ENCODE results near the gene PRKAR1B. TPM values are rescaled to one million over a fixed set of nuclear protein-coding genes. Genes with fewer than 3 reads are reported as not detected.

The PRKAR1B gene
- total RNA-seq, 1 donor from 2014 or later = 81.9 TPM

DNA sequence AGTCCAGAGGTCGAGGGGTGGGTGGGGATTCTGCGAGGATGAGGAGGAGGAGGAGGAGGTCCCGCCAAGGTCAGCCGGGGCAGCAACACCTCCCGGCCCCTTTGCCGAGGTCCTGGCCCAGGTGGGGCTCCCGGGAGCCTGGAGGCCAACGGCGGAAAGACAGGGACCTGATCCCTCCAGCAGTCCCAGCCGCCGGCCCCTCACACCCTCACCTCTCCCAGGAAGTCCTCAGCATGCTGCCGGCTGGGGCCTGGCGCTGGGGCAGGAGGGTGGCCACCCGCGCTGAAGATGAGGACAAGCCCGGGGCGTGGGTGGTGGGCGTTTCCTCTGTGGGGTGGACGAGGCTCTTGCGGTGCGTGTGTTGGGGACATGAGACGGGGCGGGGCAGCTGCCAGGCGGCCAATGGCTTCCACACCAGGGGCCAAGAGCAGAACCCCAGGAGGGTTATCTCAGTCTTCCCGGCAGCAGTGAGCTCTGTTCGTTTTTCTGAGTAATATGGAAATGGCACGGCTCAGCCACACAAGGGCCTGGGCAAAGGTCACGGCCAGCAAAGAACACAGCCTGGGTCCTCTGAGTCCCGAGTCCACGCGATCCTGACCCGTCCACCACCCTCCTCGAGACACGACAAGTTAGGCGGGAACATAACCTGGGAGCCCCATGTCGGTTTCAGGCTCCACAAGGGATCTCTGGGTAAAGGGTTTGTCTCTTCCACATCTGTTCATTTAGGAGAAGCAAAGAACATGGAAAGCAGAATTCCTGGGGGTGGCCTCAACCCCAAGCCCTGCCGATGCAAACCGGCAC lies 124.5 kb downstream of the PRKAR1B start:
- no peak for DNase-seq

DNA sequence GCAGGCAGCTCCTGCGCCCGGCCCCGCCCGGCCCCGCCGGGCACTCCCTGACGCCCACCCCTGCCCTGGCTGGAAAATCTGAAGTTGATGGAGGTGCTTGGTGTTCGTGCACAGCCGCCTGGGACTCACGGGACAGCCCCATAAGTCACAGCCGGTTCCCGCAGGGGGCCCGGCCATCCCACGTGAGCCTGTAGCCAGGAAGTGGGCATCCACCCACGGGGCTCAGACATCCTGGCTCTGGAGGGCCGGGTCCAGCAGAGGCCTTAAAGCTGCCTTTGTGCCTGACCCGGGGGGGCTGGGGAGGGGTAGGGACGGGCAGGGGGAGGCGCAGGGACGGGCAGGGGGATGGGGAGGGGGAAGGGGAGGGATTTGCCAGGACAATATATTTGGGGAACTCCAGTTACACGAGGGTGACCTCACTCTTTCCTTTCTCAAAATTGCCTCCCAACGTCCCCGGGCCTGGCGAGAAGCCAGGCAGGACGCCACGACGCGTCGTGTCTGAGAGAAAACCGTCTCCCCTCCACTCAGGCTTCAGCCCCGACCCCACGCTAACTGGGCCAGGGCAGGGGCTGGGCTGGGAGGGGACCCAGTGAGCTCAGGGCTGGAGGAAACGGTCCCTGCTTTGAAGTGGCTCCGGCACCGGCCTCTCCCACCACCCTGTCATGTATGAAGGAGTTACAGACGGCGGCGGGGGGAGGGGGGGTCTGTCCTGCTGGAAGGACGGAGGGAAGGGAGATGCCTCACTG lies 125.3 kb downstream of the PRKAR1B start:
- DNase-seq = no peak

DNA sequence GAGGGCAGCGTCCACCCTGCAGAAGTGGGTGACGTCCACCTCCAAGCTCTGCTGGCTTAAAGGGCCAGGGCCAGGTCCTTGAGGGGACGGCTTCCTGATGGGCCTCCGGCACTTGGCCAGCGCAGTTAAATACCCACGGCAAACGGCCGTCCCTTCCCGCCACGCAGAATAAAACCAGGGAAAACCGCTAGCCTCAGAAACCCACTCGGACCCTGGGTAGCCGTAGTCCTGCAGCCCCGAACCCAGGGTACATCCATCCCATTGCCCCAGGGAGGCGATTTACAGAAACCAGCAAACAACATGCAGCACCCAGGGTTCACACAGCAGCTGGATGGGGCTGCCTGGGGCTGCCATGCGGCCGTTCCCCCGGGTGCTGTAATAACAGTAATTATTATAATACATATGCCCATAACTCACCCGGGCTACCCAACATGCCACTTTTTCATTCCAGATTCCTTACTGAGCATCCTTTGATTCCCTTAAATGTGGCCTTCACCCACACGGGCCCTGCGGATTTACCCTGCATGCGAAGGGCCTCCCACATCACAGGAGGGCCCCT lies 126.0 kb downstream of the PRKAR1B start:
- no peak for DNase-seq

DNA sequence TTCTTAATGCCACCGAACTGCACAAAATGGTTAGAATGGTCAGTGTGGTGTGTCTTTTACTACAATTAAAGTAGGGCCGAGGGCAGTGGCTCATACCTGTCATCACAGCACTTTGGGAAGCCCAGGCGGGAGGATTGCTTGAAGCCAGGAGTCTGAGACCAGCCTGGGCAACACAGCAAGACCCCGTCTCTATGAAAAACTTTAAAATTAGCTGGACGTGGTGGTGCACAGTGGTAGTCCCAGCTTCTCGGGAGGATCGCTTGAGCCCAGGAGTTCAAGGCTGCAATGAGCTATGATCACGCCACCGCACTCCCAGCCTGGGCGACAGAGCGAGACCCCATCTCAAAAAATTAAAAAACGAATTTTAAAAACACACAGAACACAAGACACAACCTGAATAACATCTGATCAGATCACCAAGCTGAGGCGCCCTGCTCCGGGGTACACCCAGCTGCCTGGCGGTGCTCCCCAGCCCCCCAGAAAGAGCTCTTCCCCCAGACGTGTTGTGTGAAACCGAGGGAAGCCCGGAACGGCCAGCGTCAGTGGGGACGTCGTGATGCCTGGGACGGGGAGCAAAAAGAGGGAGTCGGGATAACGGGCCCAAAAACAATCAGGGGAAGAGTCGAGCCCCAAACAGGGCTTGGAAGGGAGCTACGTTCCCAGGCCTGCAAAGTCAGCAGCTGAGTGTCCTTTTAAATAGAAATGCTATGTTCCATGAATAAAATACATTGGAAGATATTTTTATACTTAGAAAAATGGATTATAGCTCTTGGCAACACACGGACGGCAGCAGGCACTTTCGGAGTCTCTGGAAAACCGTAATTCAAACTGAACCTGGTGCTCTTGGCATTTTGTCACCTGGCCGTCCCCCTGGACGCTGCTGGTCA lies 126.7 kb downstream of the PRKAR1B start:
- DNase-seq = no peak

DNA sequence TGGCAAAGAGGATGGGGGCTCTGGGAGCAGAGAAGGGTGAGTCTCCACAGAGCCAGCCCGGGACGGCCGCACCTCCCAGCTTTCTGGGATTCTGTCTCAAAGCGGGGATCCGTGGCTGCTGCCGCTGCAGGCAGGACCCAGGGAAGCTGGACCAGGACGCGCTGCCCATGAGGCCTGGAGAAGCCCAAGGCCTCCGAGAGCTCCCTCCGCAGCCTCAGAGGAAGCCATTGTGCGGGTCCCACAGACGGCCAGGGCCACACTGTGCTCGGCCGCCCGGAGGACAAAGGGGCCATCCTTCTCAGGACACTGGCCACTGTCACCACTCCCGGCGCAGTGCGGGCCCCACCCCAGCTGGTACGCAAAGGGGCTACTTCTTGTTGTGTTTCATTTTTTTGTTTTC lies 128.2 kb downstream of the PRKAR1B start:
- no peak for DNase-seq

DNA sequence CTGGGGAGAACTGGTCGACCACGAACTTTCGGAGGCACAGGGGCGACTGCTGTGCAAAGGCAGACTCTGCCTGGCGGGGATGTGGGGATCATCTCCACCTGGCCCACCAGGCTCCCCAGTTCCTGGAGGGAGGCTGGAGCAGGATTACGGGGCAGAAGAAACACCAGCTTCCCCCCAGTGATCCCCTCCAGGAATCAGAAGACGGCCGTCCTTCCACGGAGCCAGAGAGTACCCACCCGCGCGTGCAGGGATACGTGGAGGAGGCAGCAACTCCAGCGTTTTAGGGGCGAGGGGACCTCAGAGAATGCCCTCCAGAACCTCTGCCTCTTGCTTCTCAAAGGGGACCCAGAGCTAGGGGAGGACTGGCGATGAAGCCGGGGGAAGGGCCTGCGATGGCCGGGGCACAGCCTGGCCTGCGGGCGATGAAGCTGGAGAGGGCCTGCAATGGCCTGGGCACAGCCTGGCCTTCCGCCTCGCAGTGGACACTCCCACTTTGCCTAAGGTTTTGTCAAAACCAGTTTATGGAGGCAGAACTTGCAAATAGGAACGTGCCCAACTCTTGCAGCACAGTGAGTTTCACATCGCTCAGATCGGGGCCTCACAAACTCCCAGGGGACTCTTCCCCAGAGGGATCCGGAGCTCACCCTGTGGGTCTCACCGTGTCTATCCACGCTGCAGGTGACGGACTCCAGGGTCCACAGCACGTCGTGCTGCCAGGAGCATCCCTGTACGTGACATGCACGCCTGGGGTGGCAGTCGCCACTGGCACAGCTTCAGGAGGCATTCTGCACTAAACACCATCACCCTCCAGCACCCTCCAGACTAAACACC lies 129.5 kb downstream of the PRKAR1B start:
- no peak for DNase-seq

DNA sequence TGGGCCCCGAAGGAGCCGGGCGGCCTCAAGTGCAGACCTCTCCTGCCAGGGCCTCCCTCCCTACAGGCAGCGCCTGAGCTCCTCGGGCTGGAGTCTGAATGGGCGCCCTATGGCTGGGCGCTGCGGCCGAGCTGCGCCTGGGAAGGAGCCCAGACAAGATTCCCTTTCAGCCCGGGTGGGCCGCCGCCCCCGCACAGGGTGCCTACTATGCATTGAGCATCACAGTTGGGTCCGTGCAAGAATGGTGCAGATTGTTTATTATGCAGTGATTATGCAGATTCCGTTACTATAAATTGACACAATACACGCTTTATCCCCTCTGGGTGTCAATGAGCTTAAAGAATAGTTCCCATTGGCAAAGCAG lies 130.3 kb downstream of the PRKAR1B start:
- DNase-seq = peak; percentile 72

DNA sequence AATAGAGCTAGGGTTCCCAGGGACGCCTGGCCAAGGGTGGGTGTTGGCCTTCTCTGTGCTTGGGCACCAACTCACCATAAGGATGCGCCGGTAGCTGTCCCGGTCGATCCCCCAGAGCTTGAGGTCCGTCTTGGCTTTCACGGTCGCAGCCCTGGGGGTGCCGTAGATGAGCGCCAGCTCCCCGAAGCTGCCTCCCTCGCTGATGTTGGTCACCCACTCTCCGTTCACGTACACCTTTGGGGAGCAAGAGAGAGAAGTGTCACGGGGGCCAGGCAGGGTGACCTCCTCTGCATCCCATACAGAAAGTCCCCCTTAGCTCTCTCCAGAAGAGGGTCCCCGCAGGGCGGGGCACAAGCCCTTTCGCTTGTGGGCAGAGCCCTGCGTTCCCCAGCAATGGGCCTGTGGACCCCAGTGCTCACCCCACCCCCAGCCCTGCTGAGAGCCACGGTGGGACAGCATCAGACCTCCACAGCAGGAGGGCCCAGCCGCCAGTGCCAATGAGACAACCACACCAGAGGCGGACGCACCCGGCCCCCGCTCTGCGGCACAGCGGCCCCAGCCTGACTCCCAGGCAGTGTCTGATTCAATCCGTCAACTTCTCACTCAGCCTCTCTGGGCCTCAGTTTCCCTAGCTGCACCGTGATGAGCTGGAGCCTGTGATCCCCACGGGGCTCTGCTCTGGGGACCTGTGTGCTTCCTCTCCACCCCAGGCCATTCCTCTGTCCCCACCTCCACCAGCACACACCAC lies 130.8 kb downstream of the PRKAR1B start:
- DNase-seq = no peak

DNA sequence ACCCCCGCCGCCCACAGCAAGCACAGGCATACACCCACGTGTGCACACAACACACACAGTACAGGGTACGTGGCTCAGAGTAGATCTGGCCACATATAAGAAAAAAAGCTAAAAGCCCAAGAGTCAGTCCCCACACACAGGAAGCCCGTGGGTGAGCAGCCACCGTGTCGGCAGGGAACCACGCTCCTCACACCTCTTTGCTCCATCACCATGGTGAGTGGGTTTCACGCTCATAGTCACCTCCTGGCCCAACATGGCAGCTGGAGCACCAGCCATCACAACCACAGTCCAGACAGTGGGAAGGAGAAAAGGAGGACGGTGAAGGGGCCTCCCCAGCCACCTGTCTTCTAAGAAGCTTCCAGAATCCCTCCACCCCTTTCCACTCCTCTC lies 131.5 kb downstream of the PRKAR1B start:
- DNase-seq = no peak

DNA sequence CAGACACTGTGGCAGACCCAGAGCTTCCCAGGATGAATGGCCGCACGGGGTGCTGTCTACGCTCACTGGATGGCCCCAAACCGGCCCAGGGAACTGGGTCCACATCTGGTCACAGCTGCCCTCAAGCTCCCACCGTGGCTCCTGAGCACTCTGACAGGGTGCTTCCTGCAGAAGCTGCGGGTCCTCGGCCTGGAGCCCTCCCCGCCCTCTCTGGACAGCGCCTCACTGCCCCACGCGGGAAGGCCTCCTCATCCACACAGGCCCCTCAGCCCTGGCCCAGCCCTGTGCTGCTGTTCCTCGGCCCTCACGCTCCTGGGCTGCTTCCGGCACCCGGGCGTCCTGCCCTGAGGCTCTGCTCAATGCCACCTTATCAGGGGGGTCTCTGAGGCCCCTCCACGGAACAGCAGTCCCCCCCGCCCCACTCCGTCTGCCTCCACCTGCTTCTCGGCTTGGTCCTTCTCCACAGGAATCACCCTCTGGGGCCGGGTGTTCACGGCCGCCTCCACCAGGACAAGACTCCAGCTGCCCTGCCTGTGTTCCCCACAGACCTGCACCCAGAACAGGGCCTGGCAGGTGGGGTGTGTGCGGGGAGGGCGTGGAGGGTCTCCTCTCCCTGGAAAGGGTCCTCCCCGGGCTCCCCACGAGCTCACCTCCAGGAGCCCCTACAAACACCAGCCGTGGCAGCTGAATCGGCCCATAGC lies 132.0 kb downstream of the PRKAR1B start:
- DNase-seq = no peak

DNA sequence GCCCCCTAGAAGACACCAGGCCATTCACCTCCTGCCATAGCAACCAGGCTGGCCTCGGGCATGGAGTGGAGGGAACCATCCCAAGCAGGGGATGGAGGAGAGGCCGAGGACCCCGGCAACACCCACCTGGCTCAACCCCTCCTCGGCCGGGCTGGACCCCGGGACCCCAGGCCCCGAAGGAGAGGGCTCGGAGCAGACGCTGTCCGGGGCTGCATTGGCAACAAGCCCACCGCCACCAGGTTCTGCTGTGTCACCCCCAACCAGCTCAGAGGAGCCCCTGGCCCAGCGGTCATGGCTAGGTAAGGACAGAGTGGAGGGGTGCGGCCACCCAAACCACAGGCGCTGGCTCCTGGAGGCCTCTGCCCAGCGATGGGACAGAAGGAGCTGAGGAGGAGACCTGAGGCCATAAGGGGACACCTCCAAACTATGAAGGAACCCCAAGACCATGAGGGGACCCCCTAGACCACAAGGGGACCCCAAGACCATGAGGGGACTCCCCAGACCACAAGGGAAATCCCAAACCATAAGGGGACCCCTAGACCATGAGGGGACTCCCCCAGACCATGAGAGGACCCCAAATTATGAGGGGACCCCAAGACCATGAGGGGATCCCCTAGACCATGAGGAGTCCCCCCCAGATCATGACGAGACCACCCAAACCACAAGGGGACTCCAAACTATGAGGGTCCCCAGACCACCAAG lies 132.7 kb downstream of the PRKAR1B start:
- DNase-seq = no peak

DNA sequence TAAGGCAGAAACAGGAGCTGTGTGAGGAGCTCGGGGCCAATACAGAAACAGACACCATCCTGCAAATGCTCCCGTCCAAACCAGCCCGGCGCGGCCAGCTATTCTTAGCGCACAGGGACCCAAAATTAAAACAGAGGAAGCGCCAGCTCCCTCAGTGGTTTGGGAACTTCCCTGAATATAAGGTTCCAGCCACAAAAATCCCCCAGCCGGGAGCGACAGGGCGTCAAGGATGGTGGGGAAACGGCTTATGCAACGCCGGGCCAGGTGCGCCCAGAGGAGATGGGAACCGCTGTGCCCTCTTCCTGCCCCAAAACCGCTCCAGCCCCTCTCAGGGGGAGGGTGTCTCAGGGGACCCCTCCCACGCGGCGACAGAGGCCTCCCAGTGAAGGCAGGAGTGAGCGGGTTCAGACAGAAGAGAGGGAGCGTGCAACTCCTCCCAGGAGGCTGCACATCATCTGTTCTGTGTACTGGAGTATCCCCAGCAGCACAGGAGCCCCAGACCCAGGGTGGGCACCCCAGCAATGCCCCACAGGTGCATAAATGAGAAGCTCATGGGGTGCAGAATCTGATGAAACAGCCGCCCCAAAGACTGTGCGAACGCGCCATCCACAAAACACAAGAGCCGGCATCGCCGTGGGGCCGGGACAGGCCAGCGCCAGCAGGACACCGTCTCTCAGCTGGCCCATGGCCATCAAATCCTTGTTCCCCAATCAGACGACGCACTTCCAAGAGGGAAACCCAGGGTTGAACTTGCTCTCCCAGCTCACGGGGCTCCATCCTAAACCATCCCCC lies 133.6 kb downstream of the PRKAR1B start:
- DNase-seq = peak; percentile 36

DNA sequence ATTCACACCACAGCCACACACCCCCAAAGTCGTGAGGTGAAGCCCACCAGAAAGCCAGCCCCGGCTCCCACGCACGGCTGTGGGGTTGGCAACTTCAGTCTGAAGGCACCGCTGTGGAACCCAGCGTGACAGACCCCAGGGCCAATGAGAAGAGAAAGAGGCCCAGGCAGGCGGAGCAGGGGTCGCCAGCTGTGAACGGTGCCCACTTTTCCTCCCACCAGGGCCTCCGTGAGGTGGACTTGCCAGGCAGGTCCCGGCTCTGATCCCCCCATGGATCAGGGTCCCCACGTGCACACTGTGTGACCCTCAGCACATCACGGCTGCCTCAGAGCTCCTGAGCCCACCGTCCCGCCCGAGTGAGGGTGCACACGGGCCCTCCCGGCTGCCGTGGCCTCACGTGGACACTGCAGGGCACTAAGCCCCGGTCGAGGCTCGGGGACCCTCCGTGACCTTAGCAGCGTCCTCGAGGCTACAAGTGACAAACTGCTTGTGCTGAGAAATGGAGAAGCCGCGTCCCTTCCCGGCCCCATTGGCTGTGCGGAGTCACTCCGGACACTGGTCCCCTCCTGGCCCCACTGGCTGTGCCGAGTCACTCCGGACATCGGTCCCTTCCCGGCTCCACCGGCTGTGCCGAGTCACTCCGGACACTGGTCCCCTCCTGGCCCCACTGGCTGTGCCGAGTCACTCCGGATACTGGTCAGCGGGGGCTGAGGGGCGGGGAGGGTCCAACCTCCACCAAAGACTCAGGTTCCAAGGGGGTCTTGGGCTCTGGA lies 135.0 kb downstream of the PRKAR1B start:
- DNase-seq = no peak

DNA sequence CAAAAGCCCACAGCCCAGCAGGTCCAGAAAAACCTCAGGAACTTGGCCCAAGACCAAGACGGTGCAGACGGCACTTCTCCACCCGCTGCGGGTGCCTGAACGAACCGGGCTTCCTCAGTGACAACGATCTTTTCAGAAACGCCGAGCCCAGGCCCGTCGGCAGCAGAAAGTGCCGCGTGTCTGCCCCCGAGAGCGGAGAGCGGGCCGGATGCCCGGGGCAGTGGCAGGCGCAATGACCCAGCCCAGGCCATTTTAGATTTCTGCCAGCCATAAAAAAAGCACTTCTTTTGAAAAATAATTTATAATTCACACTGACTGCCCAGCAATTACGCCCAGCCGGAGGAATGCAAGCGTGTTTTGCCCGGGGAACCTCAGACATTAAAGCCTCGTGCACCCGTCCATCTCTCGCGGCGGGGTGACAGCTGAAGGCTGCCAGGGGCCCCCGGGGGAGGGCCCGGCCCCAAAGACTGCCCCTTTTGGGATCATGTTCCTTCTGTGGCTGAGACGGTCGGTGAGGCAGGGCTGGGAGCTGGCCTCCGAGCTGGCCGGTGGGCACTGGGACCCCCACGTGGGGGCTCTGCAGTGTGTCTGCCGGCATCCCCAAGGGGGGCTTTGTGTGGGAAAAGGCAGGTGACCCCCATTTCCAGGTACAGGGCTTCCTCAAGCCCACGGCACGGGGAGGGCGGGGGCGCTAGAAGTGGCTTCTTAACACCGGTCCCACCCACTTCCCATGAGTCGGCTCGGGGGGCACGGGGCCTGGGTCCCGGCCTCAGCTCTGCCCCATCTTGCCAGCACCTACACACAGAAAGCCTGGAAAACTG lies 136.1 kb downstream of the PRKAR1B start:
- DNase-seq = no peak

DNA sequence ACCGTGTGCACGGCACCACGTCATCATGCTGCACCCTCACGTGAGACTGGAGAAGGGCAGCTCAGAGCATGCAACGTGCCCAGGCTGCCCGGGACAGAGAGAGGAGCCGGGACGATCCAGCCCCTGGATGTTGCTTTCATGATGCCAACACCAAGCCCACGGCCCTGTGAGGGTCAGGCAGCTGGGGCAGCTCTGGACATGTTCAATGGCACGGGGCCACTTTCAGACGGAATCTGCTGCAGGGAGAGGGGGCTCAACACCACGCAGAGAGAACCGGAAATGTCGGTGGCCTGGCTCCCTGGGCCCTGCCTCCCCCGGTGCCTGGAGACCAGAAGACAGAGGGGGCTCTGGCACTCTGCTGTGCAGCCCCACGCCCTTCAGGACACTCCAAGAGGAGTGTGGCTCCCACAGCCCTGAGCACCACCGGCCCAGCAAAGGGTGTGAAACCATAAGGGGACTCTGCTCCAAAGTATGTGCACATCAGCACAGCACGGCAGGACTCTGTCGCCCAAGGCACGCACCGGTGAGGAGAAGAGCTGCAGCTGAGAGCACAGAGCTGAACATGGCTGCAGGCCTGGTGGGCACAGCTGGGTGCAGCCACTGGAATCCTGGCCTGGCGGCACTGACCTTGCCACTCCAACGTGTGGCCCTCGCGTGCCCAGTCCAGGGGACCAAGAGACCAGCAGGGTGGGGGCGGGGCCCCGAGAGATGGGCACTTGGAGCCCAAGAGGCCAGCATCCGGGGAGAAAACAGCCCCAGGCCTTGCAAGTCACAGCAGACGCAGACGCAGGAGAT lies 137.1 kb downstream of the PRKAR1B start:
- no peak for DNase-seq

DNA sequence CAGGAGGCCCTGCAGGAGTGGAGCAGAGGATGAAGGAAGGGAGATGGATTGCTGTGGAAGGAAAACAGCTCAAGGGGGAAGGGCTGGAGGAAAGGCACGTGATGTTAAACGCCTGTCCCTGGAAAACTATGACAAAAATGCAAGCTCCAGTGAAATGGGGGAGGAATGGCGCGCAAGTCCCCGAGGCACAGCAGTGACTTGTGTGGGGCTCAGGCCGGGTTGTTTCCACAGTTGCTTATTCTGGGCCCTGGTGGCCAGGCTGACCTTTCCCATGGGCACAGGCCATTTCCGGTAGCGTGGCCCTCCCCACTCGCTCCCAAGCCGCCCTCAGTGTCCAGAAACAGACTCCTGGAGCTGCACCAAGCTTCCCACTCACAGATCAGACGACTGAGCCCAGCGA lies 139.3 kb downstream of the PRKAR1B start:
- no peak for DNase-seq

Measured in occipital lobe (tissue), 2 donors.